ENCODE measurements around the gene SESN2. TPM values are rescaled to one million over a fixed set of nuclear protein-coding genes. Genes with fewer than 3 reads are reported as not detected.

The SESN2 gene
- total RNA-seq, 1 donor from 2014 or later = 22.2 TPM

DNA sequence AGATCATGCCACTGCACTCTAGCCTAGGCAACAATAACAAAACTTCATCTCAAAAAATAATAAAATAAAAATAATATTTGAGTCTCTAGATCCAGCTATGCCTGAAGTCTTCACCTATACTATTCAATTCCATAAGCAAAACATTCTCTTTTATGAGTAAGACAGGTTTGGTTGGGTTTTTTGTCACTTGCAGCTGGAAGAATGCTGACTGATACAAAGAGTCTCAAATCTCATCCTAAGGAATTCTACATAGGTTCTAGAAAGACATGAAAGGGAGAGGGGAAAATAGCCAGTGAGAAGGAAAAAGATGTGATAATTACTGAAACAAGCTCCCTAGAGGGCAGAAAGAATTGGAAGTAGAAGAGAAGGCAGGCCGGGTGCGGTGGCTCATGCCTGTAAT lies 39.1 kb downstream of the SESN2 start:
- no peaks in the 10 kb centered on the region for H3K9me3 Mint-ChIP-seq (ENCODE audit: low read depth)
- peaks cover 11% of the 10 kb centered on the region for H3K4me1 Mint-ChIP-seq (ENCODE audit: low read depth)
- H3K4me3 Mint-ChIP-seq (ENCODE audit: low read depth) = no peak overlapping the region
- H3K27ac Mint-ChIP-seq = no peak overlapping the region
- H3K27me3 Mint-ChIP-seq = no peaks in the 10 kb centered on the region
- DNase-seq (ENCODE audit: low spot score, unreplicated experiment) = no peak
- H3K36me3 Mint-ChIP-seq (ENCODE audit: insufficient read depth) = no peaks in the 10 kb centered on the region
- no peak for TF ChIP-seq CTCF (IDR thresholded peaks at IDR 0.05; ENCODE audit: unreplicated experiment)

DNA sequence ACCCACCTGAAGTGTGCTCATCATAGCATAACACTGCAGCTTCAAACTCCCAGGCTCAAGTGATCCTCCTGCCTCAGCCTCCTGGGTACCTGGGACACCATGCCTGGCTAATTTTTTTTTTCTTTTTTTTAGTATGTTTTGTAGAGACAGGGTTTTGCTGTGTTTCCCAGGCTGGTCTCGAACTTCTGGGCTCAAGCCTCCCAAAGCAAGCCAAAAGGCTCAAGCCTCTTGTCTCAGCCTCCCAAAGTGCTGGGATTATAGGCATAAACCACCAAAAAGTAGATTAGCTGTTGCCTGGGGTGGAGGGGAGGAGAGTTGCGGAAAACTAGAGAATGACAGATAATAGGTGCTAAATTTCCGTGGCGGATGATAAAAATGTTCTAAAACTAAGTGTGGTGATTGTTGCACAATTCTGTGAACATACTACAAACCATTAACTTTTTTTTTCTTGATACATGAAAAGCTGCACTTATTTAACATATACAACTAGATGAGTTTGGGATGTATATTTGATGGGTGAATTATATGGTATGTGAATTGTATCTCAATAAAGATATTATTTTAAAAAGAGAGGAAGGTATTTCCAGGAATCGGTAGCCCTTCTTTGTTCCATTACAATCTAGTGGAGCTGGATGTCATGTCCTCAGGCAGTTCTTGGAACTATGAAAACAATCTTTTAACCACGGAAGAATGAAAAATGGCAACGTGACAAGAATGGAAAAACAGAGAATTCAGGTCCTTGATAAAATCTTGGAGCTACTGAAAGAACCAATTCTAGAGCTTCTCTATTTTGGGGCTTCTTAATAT lies 42.3 kb downstream of the SESN2 start:
- H3K9me3 Mint-ChIP-seq (ENCODE audit: low read depth) = no peaks in the 10 kb centered on the region
- H3K4me1 Mint-ChIP-seq (ENCODE audit: low read depth) = peaks cover 8% of the 10 kb centered on the region
- H3K27ac Mint-ChIP-seq = peak overlapping the region; percentile 20
- H3K27me3 Mint-ChIP-seq = no peaks in the 10 kb centered on the region
- DNase-seq (ENCODE audit: low spot score, unreplicated experiment) = no peak
- no peak for TF ChIP-seq CTCF (IDR thresholded peaks at IDR 0.05; ENCODE audit: unreplicated experiment)
- H3K4me3 Mint-ChIP-seq (ENCODE audit: low read depth) = no peak overlapping the region
- no peaks in the 10 kb centered on the region for H3K36me3 Mint-ChIP-seq (ENCODE audit: insufficient read depth)

DNA sequence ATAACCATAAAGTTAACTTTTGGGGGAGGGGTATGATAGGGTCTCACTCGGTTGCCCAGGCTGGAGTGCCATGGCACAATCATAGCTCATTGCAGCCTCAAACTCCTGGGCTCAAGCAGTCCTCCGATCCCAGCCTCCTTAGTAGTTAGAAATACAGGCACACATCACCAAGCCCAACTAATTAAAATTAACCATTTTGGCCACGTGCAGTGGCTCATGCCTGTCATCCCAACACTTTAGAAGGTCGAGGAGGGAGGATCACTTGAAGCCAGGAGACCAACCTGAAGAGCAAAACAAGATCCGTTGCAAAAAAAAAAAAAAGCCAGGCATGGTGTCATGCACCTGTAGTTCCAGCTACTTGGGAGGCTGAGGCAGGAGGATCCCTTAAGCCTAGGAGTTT lies 42.9 kb downstream of the SESN2 start:
- Mint-ChIP-seq H3K4me1 (ENCODE audit: low read depth) (peaks cover 1% of the 10 kb centered on the region), H3K27me3 (no peaks in the 10 kb centered on the region), H3K27ac (no peak overlapping the region), H3K4me3 (ENCODE audit: low read depth) (no peak overlapping the region), H3K36me3 (ENCODE audit: insufficient read depth) (no peaks in the 10 kb centered on the region), H3K9me3 (ENCODE audit: low read depth) (no peaks in the 10 kb centered on the region)
- no peak for TF ChIP-seq CTCF (IDR thresholded peaks at IDR 0.05; ENCODE audit: unreplicated experiment)
- no peak for DNase-seq (ENCODE audit: low spot score, unreplicated experiment)

DNA sequence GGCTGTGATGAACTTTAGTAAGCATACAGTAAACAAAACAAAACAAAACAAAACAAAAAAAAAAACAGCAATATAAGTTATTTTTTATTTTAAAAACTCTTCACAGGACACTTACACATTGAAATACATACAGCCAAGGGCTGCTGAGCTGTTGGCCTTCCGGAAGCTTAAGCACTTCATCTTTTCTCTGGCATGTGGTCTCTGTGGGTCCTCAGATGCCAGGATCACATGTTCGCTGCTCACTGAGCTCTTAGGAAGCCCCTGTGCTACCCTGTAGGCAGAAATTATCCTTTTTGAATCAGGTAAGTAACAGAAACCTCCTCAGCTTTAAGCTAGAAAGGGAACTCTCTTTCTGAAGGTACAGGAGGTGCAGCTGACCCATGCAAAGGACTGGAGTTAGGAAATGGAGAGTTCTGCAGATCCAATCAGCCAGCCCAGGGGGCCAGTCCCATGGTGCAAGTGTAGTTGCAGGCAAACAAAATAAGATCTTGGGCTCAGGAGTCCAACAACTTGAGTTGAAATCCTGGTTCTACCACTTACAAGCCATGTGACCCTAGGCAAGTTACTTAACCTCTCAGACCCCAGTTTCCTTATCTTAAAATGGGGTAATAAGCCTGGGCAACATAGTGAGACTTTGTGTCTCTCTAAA lies 47.1 kb downstream of the SESN2 start:
- no peaks in the 10 kb centered on the region for H3K4me1 Mint-ChIP-seq (ENCODE audit: low read depth)
- H3K27ac Mint-ChIP-seq = no peak overlapping the region
- no peak for TF ChIP-seq CTCF (IDR thresholded peaks at IDR 0.05; ENCODE audit: unreplicated experiment)
- H3K9me3 Mint-ChIP-seq (ENCODE audit: low read depth) = no peaks in the 10 kb centered on the region
- H3K36me3 Mint-ChIP-seq (ENCODE audit: insufficient read depth) = no peaks in the 10 kb centered on the region
- no peak for DNase-seq (ENCODE audit: low spot score, unreplicated experiment)
- H3K27me3 Mint-ChIP-seq = no peaks in the 10 kb centered on the region
- H3K4me3 Mint-ChIP-seq (ENCODE audit: low read depth) = no peak overlapping the region

DNA sequence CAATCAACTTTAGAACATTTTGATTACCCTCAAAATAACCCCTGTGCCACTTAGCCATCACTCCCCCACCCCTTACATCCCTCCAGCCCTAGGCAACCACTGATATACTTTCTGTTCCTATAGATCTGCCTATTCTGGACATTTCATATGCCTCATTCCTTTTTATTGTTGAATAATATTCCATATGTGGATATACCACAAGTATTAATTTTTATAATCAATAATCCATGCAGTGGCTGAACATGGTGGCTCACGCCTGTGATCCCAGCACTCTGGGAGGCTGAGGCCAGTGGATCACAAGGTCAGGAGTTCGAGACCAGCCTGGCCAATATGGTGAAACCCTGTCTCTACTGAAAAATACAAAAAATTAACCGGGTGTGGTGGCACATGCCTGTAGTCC lies 49.4 kb downstream of the SESN2 start:
- DNase-seq (ENCODE audit: low spot score, unreplicated experiment) = no peak
- Mint-ChIP-seq H3K36me3 (ENCODE audit: insufficient read depth) (no peaks in the 10 kb centered on the region), H3K4me3 (ENCODE audit: low read depth) (no peak overlapping the region), H3K9me3 (ENCODE audit: low read depth) (no peaks in the 10 kb centered on the region), H3K4me1 (ENCODE audit: low read depth) (no peaks in the 10 kb centered on the region), H3K27me3 (no peaks in the 10 kb centered on the region), H3K27ac (no peak overlapping the region)
- no peak for TF ChIP-seq CTCF (IDR thresholded peaks at IDR 0.05; ENCODE audit: unreplicated experiment)

All from progenitor cell of endocrine pancreas (in vitro differentiated cells).